Activated CD4-positive, alpha-beta T cell treated with anti-CD3 and anti-CD28 coated beads, Interleukin-2, amount 10 ng/mL, durations not matched to agents 24 days and 14 days (primary cell): ENCODE data around the gene ASPHD2. TPM values are rescaled to one million over a fixed set of nuclear protein-coding genes. Genes with fewer than 3 reads are reported as not detected.

Experiments used
- DNase-seq: peaks from one replicate; pipeline ENCODE4 v3.0.0; 2022
- H3K27ac Mint-ChIP-seq: one replicate; pipeline ENCODE4 v1.8.0; 2022; ENCODE audit warnings: mild to moderate bottlenecking, mixed read lengths
- H3K27me3 Mint-ChIP-seq: one replicate; pipeline ENCODE4 v1.8.0; 2022; ENCODE audit warnings: mixed read lengths
- H3K36me3 Mint-ChIP-seq: one replicate; pipeline ENCODE4 v1.8.0; 2022; ENCODE audit warnings: low read depth, mild to moderate bottlenecking, mixed read lengths
- H3K4me1 Mint-ChIP-seq: one replicate; pipeline ENCODE4 v1.8.0; 2021; ENCODE audit warnings: mixed read lengths
- H3K4me3 Mint-ChIP-seq: one replicate; pipeline ENCODE4 v1.8.0; 2022; ENCODE audit warnings: mild to moderate bottlenecking, moderate library complexity, mixed read lengths
- H3K9me3 Mint-ChIP-seq: one replicate; pipeline ENCODE4 v1.8.0; 2021; ENCODE audit warnings: mixed read lengths
- intact Hi-C: fragments of 100-400 bp; cut with micrococcal nuclease; formaldehyde crosslinking; loops from one replicate; pipeline ENCODE4 v1.15.1; 2023
- total RNA-seq: library from RNA; stranded (reverse); gene quantifications from 2 replicates; pipeline ENCODE4 v1.2.3, GENCODE V29; 2022

The ASPHD2 gene
- total RNA-seq, 1 donor from 2014 or later = 20.7 TPM

GRCh38 chr22:26445577-26446275 is 16.7 kb downstream of the ASPHD2 start:
- intact Hi-C loops = no loop called here

GRCh38 chr22:26446808-26447515 is 17.9 kb downstream of the ASPHD2 start:
- intact Hi-C loops = no loop called here
- DNase-seq = no peak
- Mint-ChIP-seq H3K4me1 (peaks cover 1% of the 10 kb centered on the region), H3K4me3 (no peak overlapping the region), H3K9me3 (no peaks in the 10 kb centered on the region), H3K36me3 (peaks cover 16% of the 10 kb centered on the region), H3K27me3 (no peaks in the 10 kb centered on the region), H3K27ac (peak overlapping the region; percentile 13)

More at GRCh38 chr22:26445577-26446275, 16.7 kb downstream of the ASPHD2 start:
- H3K4me1 Mint-ChIP-seq = peaks cover 5% of the 10 kb centered on the region
- H3K36me3 Mint-ChIP-seq = peaks cover 14% of the 10 kb centered on the region
- no peak for DNase-seq
- H3K4me3 Mint-ChIP-seq = no peak overlapping the region
- H3K27ac Mint-ChIP-seq = no peak overlapping the region
- H3K27me3 Mint-ChIP-seq = no peaks in the 10 kb centered on the region
- H3K9me3 Mint-ChIP-seq = no peaks in the 10 kb centered on the region

GRCh38 chr22:26447584-26448329 is 18.7 kb downstream of the ASPHD2 start:
- intact Hi-C loops = no loop called here
- peaks cover 17% of the 10 kb centered on the region for H3K36me3 Mint-ChIP-seq
- H3K4me3 Mint-ChIP-seq = no peak overlapping the region
- DNase-seq = no peak
- no peaks in the 10 kb centered on the region for H3K9me3 Mint-ChIP-seq
- no peaks in the 10 kb centered on the region for H3K4me1 Mint-ChIP-seq
- no peak overlapping the region for H3K27ac Mint-ChIP-seq
- H3K27me3 Mint-ChIP-seq = no peaks in the 10 kb centered on the region

GRCh38 chr22:26448334-26448733 is 19.3 kb downstream of the ASPHD2 start:
- Mint-ChIP-seq H3K27me3 (no peaks in the 10 kb centered on the region), H3K36me3 (peaks cover 18% of the 10 kb centered on the region), H3K9me3 (no peaks in the 10 kb centered on the region), H3K4me1 (no peaks in the 10 kb centered on the region), H3K27ac (no peak overlapping the region), H3K4me3 (no peak overlapping the region)
- no peak for DNase-seq
- intact Hi-C loops = no loop called here

- H3K27me3 Mint-ChIP-seq = no peaks in the 10 kb centered on the region
- no peak overlapping the region for H3K27ac Mint-ChIP-seq
- H3K4me3 Mint-ChIP-seq = no peak overlapping the region
- H3K4me1 Mint-ChIP-seq = no peaks in the 10 kb centered on the region
- intact Hi-C loops = no loop called here
- H3K9me3 Mint-ChIP-seq = no peaks in the 10 kb centered on the region
- H3K36me3 Mint-ChIP-seq = peaks cover 19% of the 10 kb centered on the region
- no peak for DNase-seq
Measured at GRCh38 chr22:26448941-26449340, 19.9 kb downstream of the ASPHD2 start.

GRCh38 chr22:26450453-26451185 is 21.6 kb downstream of the ASPHD2 start:
- intact Hi-C loops = no loop called here
- DNase-seq = no peak
- no peak overlapping the region for H3K4me3 Mint-ChIP-seq
- no peak overlapping the region for H3K27ac Mint-ChIP-seq
- no peaks in the 10 kb centered on the region for H3K4me1 Mint-ChIP-seq
- no peaks in the 10 kb centered on the region for H3K9me3 Mint-ChIP-seq
- H3K27me3 Mint-ChIP-seq = no peaks in the 10 kb centered on the region
- H3K36me3 Mint-ChIP-seq = peaks cover 19% of the 10 kb centered on the region

GRCh38 chr22:26452236-26453016 is 23.4 kb downstream of the ASPHD2 start:
- no peak for DNase-seq
- Mint-ChIP-seq H3K9me3 (no peaks in the 10 kb centered on the region), H3K4me3 (no peak overlapping the region), H3K27ac (no peak overlapping the region), H3K4me1 (no peaks in the 10 kb centered on the region), H3K36me3 (peaks cover 27% of the 10 kb centered on the region), H3K27me3 (no peaks in the 10 kb centered on the region)
- intact Hi-C loops = no loop called here

GRCh38 chr22:26453216-26453615 is 24.2 kb downstream of the ASPHD2 start:
- H3K27ac Mint-ChIP-seq = no peak overlapping the region
- H3K4me3 Mint-ChIP-seq = no peak overlapping the region
- intact Hi-C loops = no loop called here
- no peaks in the 10 kb centered on the region for H3K27me3 Mint-ChIP-seq
- peaks cover 31% of the 10 kb centered on the region for H3K36me3 Mint-ChIP-seq
- no peak for DNase-seq
- no peaks in the 10 kb centered on the region for H3K4me1 Mint-ChIP-seq
- no peaks in the 10 kb centered on the region for H3K9me3 Mint-ChIP-seq

- Mint-ChIP-seq H3K36me3 (peaks cover 35% of the 10 kb centered on the region), H3K27ac (no peak overlapping the region), H3K27me3 (no peaks in the 10 kb centered on the region), H3K4me1 (no peaks in the 10 kb centered on the region), H3K4me3 (no peak overlapping the region), H3K9me3 (no peaks in the 10 kb centered on the region)
- intact Hi-C loops = no loop called here
- no peak for DNase-seq
Measured at GRCh38 chr22:26453812-26454500, 24.9 kb downstream of the ASPHD2 start.

- intact Hi-C loops = no loop called here
- H3K27ac Mint-ChIP-seq = no peak overlapping the region
- H3K36me3 Mint-ChIP-seq = peaks cover 34% of the 10 kb centered on the region
- H3K9me3 Mint-ChIP-seq = no peaks in the 10 kb centered on the region
- H3K4me3 Mint-ChIP-seq = no peak overlapping the region
- peaks cover 2% of the 10 kb centered on the region for H3K4me1 Mint-ChIP-seq
- H3K27me3 Mint-ChIP-seq = no peaks in the 10 kb centered on the region
- DNase-seq = no peak
Measured at GRCh38 chr22:26457661-26458272, 28.7 kb downstream of the ASPHD2 start.

GRCh38 chr22:26460202-26460601 is 31.1 kb downstream of the ASPHD2 start:
- H3K9me3 Mint-ChIP-seq = no peaks in the 10 kb centered on the region
- H3K27ac Mint-ChIP-seq = no peak overlapping the region
- H3K36me3 Mint-ChIP-seq = peaks cover 37% of the 10 kb centered on the region
- H3K4me1 Mint-ChIP-seq = peaks cover 2% of the 10 kb centered on the region
- H3K27me3 Mint-ChIP-seq = no peaks in the 10 kb centered on the region
- DNase-seq = no peak
- no peak overlapping the region for H3K4me3 Mint-ChIP-seq
- intact Hi-C loops = no loop called here

GRCh38 chr22:26461188-26461810 is 32.2 kb downstream of the ASPHD2 start:
- Mint-ChIP-seq H3K4me3 (no peak overlapping the region), H3K27me3 (no peaks in the 10 kb centered on the region), H3K9me3 (no peaks in the 10 kb centered on the region), H3K36me3 (peaks cover 36% of the 10 kb centered on the region), H3K4me1 (peaks cover 2% of the 10 kb centered on the region), H3K27ac (no peak overlapping the region)
- DNase-seq = peak; percentile 79
- intact Hi-C loops = loop anchor here (1.0 kb wide), 2 partner anchors 63 to 97 kb away; no protein-coding TSS in a partner anchor
